VCaP (cell line): ENCODE measurements around the gene MPC1.

Experiments used
- H3K27ac ChIP-seq: fragments of 450-650 bp; 2 replicates; pipeline ENCODE4 v1.5.1; 2017
- TF ChIP-seq, protein P1 (sequence below): fragments of 450-650 bp; conservative IDR thresholded peaks from 2 replicates; pipeline ENCODE4 v1.5.1; 2017; ENCODE audit warnings: mild to moderate bottlenecking, moderate library complexity

MPC1 gene

GRCh38 chr6:166419717-166420116, 37.0 kb upstream of the MPC1 start:
- no peak overlapping the region for H3K27ac ChIP-seq
- TF ChIP-seq, protein P1, sequence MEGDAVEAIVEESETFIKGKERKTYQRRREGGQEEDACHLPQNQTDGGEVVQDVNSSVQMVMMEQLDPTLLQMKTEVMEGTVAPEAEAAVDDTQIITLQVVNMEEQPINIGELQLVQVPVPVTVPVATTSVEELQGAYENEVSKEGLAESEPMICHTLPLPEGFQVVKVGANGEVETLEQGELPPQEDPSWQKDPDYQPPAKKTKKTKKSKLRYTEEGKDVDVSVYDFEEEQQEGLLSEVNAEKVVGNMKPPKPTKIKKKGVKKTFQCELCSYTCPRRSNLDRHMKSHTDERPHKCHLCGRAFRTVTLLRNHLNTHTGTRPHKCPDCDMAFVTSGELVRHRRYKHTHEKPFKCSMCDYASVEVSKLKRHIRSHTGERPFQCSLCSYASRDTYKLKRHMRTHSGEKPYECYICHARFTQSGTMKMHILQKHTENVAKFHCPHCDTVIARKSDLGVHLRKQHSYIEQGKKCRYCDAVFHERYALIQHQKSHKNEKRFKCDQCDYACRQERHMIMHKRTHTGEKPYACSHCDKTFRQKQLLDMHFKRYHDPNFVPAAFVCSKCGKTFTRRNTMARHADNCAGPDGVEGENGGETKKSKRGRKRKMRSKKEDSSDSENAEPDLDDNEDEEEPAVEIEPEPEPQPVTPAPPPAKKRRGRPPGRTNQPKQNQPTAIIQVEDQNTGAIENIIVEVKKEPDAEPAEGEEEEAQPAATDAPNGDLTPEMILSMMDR: no peak

GRCh38 chr6:166419286-166419685, 36.5 kb upstream of the MPC1 start:
- TF ChIP-seq, protein P1: no peak
- no peak overlapping the region for H3K27ac ChIP-seq

DNA sequence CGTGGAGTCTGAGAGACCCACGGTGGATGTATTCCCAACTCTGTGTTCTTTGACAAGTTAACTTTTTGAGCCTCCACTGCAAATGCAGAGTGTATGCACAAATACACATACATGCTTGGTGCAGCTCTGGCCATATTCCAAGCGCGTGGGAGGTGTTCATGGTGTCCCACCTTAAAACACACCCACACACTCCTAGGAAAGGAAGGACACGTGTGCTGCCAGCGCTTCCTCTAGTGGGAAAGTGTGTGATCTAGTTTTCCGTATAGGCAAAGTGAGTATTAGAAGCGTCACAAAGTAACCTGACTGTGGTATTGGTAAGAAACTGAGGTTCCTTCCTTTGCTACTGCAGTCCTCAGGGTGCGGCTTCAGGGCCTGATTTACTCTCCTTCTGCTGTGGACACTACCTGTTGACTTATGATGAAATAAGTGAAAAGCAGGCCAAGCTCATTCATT, 36.0 kb upstream of the MPC1 start:
- TF ChIP-seq, protein P1: no peak
- no peak overlapping the region for H3K27ac ChIP-seq

DNA sequence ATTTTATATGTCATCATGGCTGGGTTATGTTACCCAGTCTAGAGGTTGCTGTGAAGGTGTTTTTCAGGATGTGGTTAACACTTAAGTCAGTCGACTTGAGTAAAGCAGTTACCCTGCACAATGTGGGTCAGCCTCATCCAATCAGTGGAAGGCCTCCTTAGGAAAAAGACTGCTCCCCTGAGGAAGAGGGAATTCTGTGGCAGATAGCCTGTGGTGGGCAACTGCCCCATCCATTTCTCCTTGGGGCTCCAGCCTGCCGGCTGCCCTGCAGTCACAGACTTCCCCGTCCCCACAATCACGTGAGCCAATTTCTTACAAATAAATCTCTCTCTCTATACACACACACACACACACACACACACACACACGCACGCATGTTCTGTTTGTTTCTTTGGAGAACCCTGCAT, 34.5 kb upstream of the MPC1 start:
- TF ChIP-seq, protein P1: no peak
- no peak overlapping the region for H3K27ac ChIP-seq

GRCh38 chr6:166415833-166416347, 33.1 kb upstream of the MPC1 start:
- H3K27ac ChIP-seq: no peak overlapping the region
- TF ChIP-seq, protein P1: no peak

GRCh38 chr6:166415306-166415705, 32.6 kb upstream of the MPC1 start:
- TF ChIP-seq, protein P1: no peak
- no peak overlapping the region for H3K27ac ChIP-seq

- no peak overlapping the region for H3K27ac ChIP-seq
- TF ChIP-seq, protein P1: no peak
Measured at GRCh38 chr6:166413491-166413951, 30.8 kb upstream of the MPC1 start.
